Measurements from ENCODE around the gene TIAM1. TPM values are rescaled to one million over a fixed set of nuclear protein-coding genes. Genes with fewer than 3 reads are reported as not detected.

The TIAM1 gene
- total RNA-seq, 4 donors from 2014 or later, result 5.4 to 10.6 (median 6.0) TPM

- Histone ChIP-seq H3K27me3 (peaks cover 0 to 70% (median 2%) of the 10 kb centered on the region in 4 donors), H3K27ac (replicated peaks in 1 of 4) (no peak overlapping the region), H3K4me3 (peak overlapping the region in 1 of 4 donors; percentile 45), H3K9me3 (no peaks in the 10 kb centered on the region), H3K4me1 (peaks cover 0 to 10% (median 7%) of the 10 kb centered on the region in 4 donors), H3K36me3 (no peaks in the 10 kb centered on the region)
- 68% methylated on average over 3 of the region's 3 CpGs for WGBS
- intact Hi-C loops (cut with DNase I), result no loop called here
- TF ChIP-seq POLR2AphosphoS5 (IDR thresholded peaks at IDR 0.05) (no peak), POLR2A (IDR thresholded peaks at IDR 0.05; ENCODE audit: low read depth) (no peak), EP300 (IDR thresholded peaks at IDR 0.05) (no peak), CTCF (IDR thresholded peaks at IDR 0.05) (no peak)
- no peak for DNase-seq (ENCODE audit: extremely low spot score)
These were observed 1.7 kb downstream of the TIAM1 start for GRCh38 chr21:31342348-31342747.

- intact Hi-C loops (cut with DNase I), result no loop called here
- H3K27me3 ChIP-seq, result peaks cover 0 to 59% (median 2%) of the 10 kb centered on the region in 4 donors
- no peak overlapping the region for H3K27ac ChIP-seq (replicated peaks in 1 of 4)
- no peaks in the 10 kb centered on the region for H3K36me3 ChIP-seq
- H3K9me3 ChIP-seq, result no peaks in the 10 kb centered on the region
- TF ChIP-seq CTCF (IDR thresholded peaks at IDR 0.05) (no peak), POLR2A (IDR thresholded peaks at IDR 0.05; ENCODE audit: low read depth) (no peak), EP300 (IDR thresholded peaks at IDR 0.05) (no peak), POLR2AphosphoS5 (IDR thresholded peaks at IDR 0.05) (no peak)
- peaks cover 0 to 10% (median 7%) of the 10 kb centered on the region in 4 donors for H3K4me1 ChIP-seq
- no peak for DNase-seq (ENCODE audit: extremely low spot score)
- WGBS, result 72% methylated on average over 4 of the region's 4 CpGs
- no peak overlapping the region for H3K4me3 ChIP-seq
These were observed 3.0 kb downstream of the TIAM1 start for GRCh38 chr21:31340942-31341487.

GRCh38 chr21:31340514-31340913, 3.5 kb downstream of the TIAM1 start:
- H3K36me3 ChIP-seq, result no peaks in the 10 kb centered on the region
- no peak for TF ChIP-seq POLR2AphosphoS5 (IDR thresholded peaks at IDR 0.05)
- TF ChIP-seq EP300 (IDR thresholded peaks at IDR 0.05), result no peak
- TF ChIP-seq CTCF (IDR thresholded peaks at IDR 0.05), result no peak
- no peak for TF ChIP-seq POLR2A (IDR thresholded peaks at IDR 0.05; ENCODE audit: low read depth)
- no peak overlapping the region for H3K27ac ChIP-seq (replicated peaks in 1 of 4)
- intact Hi-C loops (cut with DNase I), result no loop called here
- DNase-seq (ENCODE audit: extremely low spot score), result no peak
- H3K9me3 ChIP-seq, result no peaks in the 10 kb centered on the region
- 85% methylated on average over 6 of the region's 6 CpGs for WGBS
- H3K4me3 ChIP-seq, result no peak overlapping the region
- H3K27me3 ChIP-seq, result peaks cover 0 to 54% (median 2%) of the 10 kb centered on the region in 4 donors
- H3K4me1 ChIP-seq, result peaks cover 0 to 10% (median 7%) of the 10 kb centered on the region in 4 donors

- no peaks in the 10 kb centered on the region for H3K36me3 ChIP-seq
- no peak for DNase-seq (ENCODE audit: extremely low spot score)
- no peak overlapping the region for H3K27ac ChIP-seq (replicated peaks in 1 of 4)
- H3K4me3 ChIP-seq, result no peak overlapping the region
- 80% methylated on average over 4 of the region's 4 CpGs for WGBS
- intact Hi-C loops (cut with DNase I), result no loop called here
- TF ChIP-seq POLR2A (IDR thresholded peaks at IDR 0.05; ENCODE audit: low read depth), result no peak
- peaks cover 0 to 46% (median 2%) of the 10 kb centered on the region in 4 donors for H3K27me3 ChIP-seq
- no peaks in the 10 kb centered on the region for H3K9me3 ChIP-seq
- peaks cover 0 to 10% (median 7%) of the 10 kb centered on the region in 4 donors for H3K4me1 ChIP-seq
These were observed 4.3 kb downstream of the TIAM1 start for GRCh38 chr21:31339721-31340120.

GRCh38 chr21:31338908-31339368, 5.1 kb downstream of the TIAM1 start:
- Histone ChIP-seq H3K9me3 (no peaks in the 10 kb centered on the region), H3K36me3 (no peaks in the 10 kb centered on the region), H3K4me3 (no peak overlapping the region), H3K4me1 (peaks cover 0 to 6% (median 5%) of the 10 kb centered on the region in 4 donors), H3K27ac (replicated peaks in 1 of 4) (no peak overlapping the region), H3K27me3 (peaks cover 0 to 39% (median under 1%) of the 10 kb centered on the region in 4 donors)
- TF ChIP-seq POLR2A (IDR thresholded peaks at IDR 0.05; ENCODE audit: low read depth), result no peak
- TF ChIP-seq CTCF (IDR thresholded peaks at IDR 0.05), result no peak
- TF ChIP-seq POLR2AphosphoS5 (IDR thresholded peaks at IDR 0.05), result no peak
- DNase-seq (ENCODE audit: extremely low spot score), result no peak
- WGBS, result 75% methylated on average over 3 of the region's 3 CpGs
- intact Hi-C loops (cut with DNase I), result no loop called here

All from esophagus muscularis mucosa (tissue), 4 donors.